ENCODE results near the gene CCDC117. TPM values are rescaled to one million over a fixed set of nuclear protein-coding genes. Genes with fewer than 3 reads are reported as not detected.

The CCDC117 gene
- polyA plus RNA-seq, 1 donor from 2014 or later = 23.1 TPM

- no peaks in the 10 kb centered on the region for H3K27me3 ChIP-seq (ENCODE audit: insufficient read depth, low read depth, low read length)
- no peaks in the 10 kb centered on the region for H3K9me3 ChIP-seq (ENCODE audit: low read length)
- H4K20me1 ChIP-seq (ENCODE audit: insufficient read depth) = no peaks in the 10 kb centered on the region
- H2AFZ ChIP-seq (ENCODE audit: low read depth, low read length) = no peak overlapping the region
- H3F3A ChIP-seq (ENCODE audit: insufficient read depth, low read length, poor library complexity, severe bottlenecking) = no peaks in the 10 kb centered on the region
- no peak overlapping the region for H3K4me3 ChIP-seq (ENCODE audit: low read length)
- TF ChIP-seq TAF1 (IDR thresholded peaks at IDR 0.05; ENCODE audit: low read depth) (no peak), EP300 (conservative IDR thresholded peaks at IDR 0.05; ENCODE audit: poor library complexity, severe bottlenecking) (no peak), EZH2 (IDR thresholded peaks at IDR 0.05; ENCODE audit: borderline replicate concordance, insufficient read depth, low read length, poor library complexity, severe bottlenecking) (no peak), CTCF (IDR thresholded peaks at IDR 0.05; ENCODE audit: poor library complexity, severe bottlenecking) (no peak)
- no peaks in the 10 kb centered on the region for H3K9me2 ChIP-seq (ENCODE audit: insufficient read depth, low read length)
- no peak overlapping the region for H3K9ac ChIP-seq (ENCODE audit: low read length)
- no peaks in the 10 kb centered on the region for H3K79me2 ChIP-seq (replicated peaks; ENCODE audit: insufficient read depth, low read length)
- H3K27ac ChIP-seq (ENCODE audit: low read length) = no peak overlapping the region
- H3K36me3 ChIP-seq (ENCODE audit: insufficient read depth, low read length) = no peaks in the 10 kb centered on the region
- no peak overlapping the region for H3K4me2 ChIP-seq (ENCODE audit: low read length)
Measured at GRCh38 chr22:28826921-28827320, 54.4 kb downstream of the CCDC117 start.

- no peak overlapping the region for H3K4me2 ChIP-seq (ENCODE audit: low read length)
- no peak overlapping the region for H3K9ac ChIP-seq (ENCODE audit: low read length)
- no peaks in the 10 kb centered on the region for H3K9me3 ChIP-seq (ENCODE audit: low read length)
- no peaks in the 10 kb centered on the region for H4K20me1 ChIP-seq (ENCODE audit: insufficient read depth)
- no peaks in the 10 kb centered on the region for H3K27me3 ChIP-seq (ENCODE audit: insufficient read depth, low read depth, low read length)
- H3K79me2 ChIP-seq (replicated peaks; ENCODE audit: insufficient read depth, low read length) = no peaks in the 10 kb centered on the region
- no peak overlapping the region for H3K4me3 ChIP-seq (ENCODE audit: low read length)
- no peak overlapping the region for H2AFZ ChIP-seq (ENCODE audit: low read depth, low read length)
- H3F3A ChIP-seq (ENCODE audit: insufficient read depth, low read length, poor library complexity, severe bottlenecking) = no peaks in the 10 kb centered on the region
- H3K36me3 ChIP-seq (ENCODE audit: insufficient read depth, low read length) = no peaks in the 10 kb centered on the region
- no peak overlapping the region for H3K27ac ChIP-seq (ENCODE audit: low read length)
- H3K9me2 ChIP-seq (ENCODE audit: insufficient read depth, low read length) = no peaks in the 10 kb centered on the region
- TF ChIP-seq TAF1 (IDR thresholded peaks at IDR 0.05; ENCODE audit: low read depth) (no peak), REST (IDR thresholded peaks at IDR 0.05; ENCODE audit: borderline replicate concordance) (no peak), RAD21 (conservative IDR thresholded peaks at IDR 0.05) (peak; percentile 91), EZH2 (IDR thresholded peaks at IDR 0.05; ENCODE audit: borderline replicate concordance, insufficient read depth, low read length, poor library complexity, severe bottlenecking) (no peak), CTCF (IDR thresholded peaks at IDR 0.05; ENCODE audit: poor library complexity, severe bottlenecking) (peak; percentile 89), POLR2AphosphoS5 (IDR thresholded peaks at IDR 0.05) (no peak), MXI1 (conservative IDR thresholded peaks at IDR 0.05; ENCODE audit: poor library complexity, severe bottlenecking) (no peak), EP300 (conservative IDR thresholded peaks at IDR 0.05; ENCODE audit: poor library complexity, severe bottlenecking) (no peak), SMC3 (conservative IDR thresholded peaks at IDR 0.05; ENCODE audit: poor library complexity) (peak; percentile 89)
Measured at GRCh38 chr22:28829358-28830181, 57.1 kb downstream of the CCDC117 start.
